Testis (tissue), 3 donors: ENCODE results near the gene WSB1. TPM values are rescaled to one million over a fixed set of nuclear protein-coding genes. Genes with fewer than 3 reads are reported as not detected.

ENCODE experiments used
- DNase-seq: peaks from one replicate; pipeline ENCODE4 v3.0.0-alpha.2; 2019
- H3K27ac ChIP-seq, 2 donors: fragments of 200-600 bp; sonication (generic); one replicate each; pipeline ENCODE4 v1.5.1; 2019
- H3K27me3 ChIP-seq: fragments of 200-600 bp; sonication (generic); one replicate; pipeline ENCODE4 v1.5.1; 2019
- H3K36me3 ChIP-seq: fragments of 200-600 bp; sonication (generic); one replicate; pipeline ENCODE4 v1.5.1; 2017; ENCODE audit warnings: low read depth; ENCODE audit errors: missing control alignments
- H3K4me1 ChIP-seq: fragments of 200-600 bp; sonication (generic); one replicate; pipeline ENCODE4 v1.5.1; 2019
- H3K4me3 ChIP-seq, 2 donors: fragments of 200-600 bp; sonication (generic); one replicate each; pipeline ENCODE4 v1.5.1; 2017 to 2019
- H3K9me3 ChIP-seq: fragments of 200-600 bp; sonication (generic); one replicate; pipeline ENCODE4 v1.5.1; 2017
- CTCF ChIP-seq, 3 experiments: fragments of 450-650 bp in 2 of 3; fragments of 200-600 bp in 1 of 3; sonication (generic) in 1 of 3; IDR thresholded peaks; one replicate each; pipeline ENCODE4 v1.5.1; 2016 to 2019; ENCODE audit warnings: antibody characterized with exemption in 3 of 3, mild to moderate bottlenecking in 2 of 3, moderate library complexity in 1 of 3
- POLR2A ChIP-seq: fragments of 450-650 bp; IDR thresholded peaks from one replicate; pipeline ENCODE4 v1.6.1; 2017; ENCODE audit warnings: antibody characterized with exemption, mild to moderate bottlenecking, moderate library complexity
- WGBS, 2 donors: methylation state at CpG; one replicate each; pipeline ENCODE4 v1.1.5; 2018; 5-methylcytosine and 5-hydroxymethylcytosine counted together
- intact Hi-C: fragments of 100-400 bp; cut with DNase I; formaldehyde crosslinking; loops from one replicate; pipeline ENCODE4 v1.15.1; 2023; ENCODE audit warnings: low total_unique reads
- polyA plus RNA-seq: library from polyadenylated mRNA; stranded (reverse); fragments of 350-450 nt; fragmentation: Illumina TruSeq; extraction: RNeasy Lipid Tissue Mini Kit (QIAGEN cat#74804); gene quantifications from one replicate; pipeline ENCODE4 v1.2.3, GENCODE V29; 2014; ENCODE audit warnings: low read depth, low replicate concordance; ENCODE audit not compliant: insufficient read depth
- total RNA-seq, 2 donors: library from RNA; depleted of rRNA; stranded (reverse); fragments of >200 nt; gene quantifications; one replicate each; pipeline ENCODE4 v1.2.3, GENCODE V29; 2016

WSB1 gene
- total and polyA plus RNA-seq, 3 donors from 2014 or later, result 126 to 189 (median 160) TPM

GRCh38 chr17:27284811-27285415 is 9.0 kb upstream of the WSB1 start:
- 37 to 41% methylated on average over 5 of the region's 5 CpGs for WGBS, 2 donors

GRCh38 chr17:27285516-27285915 is 8.4 kb upstream of the WSB1 start:
- Histone ChIP-seq H3K9me3 (no peaks in the 10 kb centered on the region), H3K4me3 (no peak overlapping the region), H3K36me3 (no peaks in the 10 kb centered on the region), H3K27ac (no peak overlapping the region), H3K27me3 (no peaks in the 10 kb centered on the region), H3K4me1 (peaks cover 6% of the 10 kb centered on the region)
- no peak for DNase-seq
- 92 to 96% methylated on average over 2 of the region's 2 CpGs for WGBS, 2 donors
- no peak for TF ChIP-seq CTCF (IDR thresholded peaks at IDR 0.05)
- no peak for TF ChIP-seq POLR2A
- intact Hi-C loops, result no loop called here

More at GRCh38 chr17:27284811-27285415, 9.0 kb upstream of the WSB1 start:
- Histone ChIP-seq H3K36me3 (no peaks in the 10 kb centered on the region), H3K27ac (no peak overlapping the region), H3K4me1 (peaks cover 6% of the 10 kb centered on the region), H3K9me3 (no peaks in the 10 kb centered on the region), H3K27me3 (no peaks in the 10 kb centered on the region), H3K4me3 (no peak overlapping the region)
- intact Hi-C loops, result no loop called here
- no peak for DNase-seq
- TF ChIP-seq CTCF (IDR thresholded peaks at IDR 0.05) (no peak), POLR2A (no peak)

- intact Hi-C loops, result no loop called here
- H3K4me3 ChIP-seq, result no peak overlapping the region
- no peak overlapping the region for H3K27ac ChIP-seq
- H3K27me3 ChIP-seq, result no peaks in the 10 kb centered on the region
- no peaks in the 10 kb centered on the region for H3K36me3 ChIP-seq
- DNase-seq, result no peak
- H3K9me3 ChIP-seq, result no peaks in the 10 kb centered on the region
- peaks cover 6% of the 10 kb centered on the region for H3K4me1 ChIP-seq
- TF ChIP-seq POLR2A (no peak), CTCF (IDR thresholded peaks at IDR 0.05) (no peak)
- WGBS, 2 donors, result 93 to 96% methylated on average over 2 of the region's 2 CpGs
Observed at GRCh38 chr17:27288183-27288582, 5.7 kb upstream of the WSB1 start.

GRCh38 chr17:27289856-27290255 is 4.1 kb upstream of the WSB1 start:
- Histone ChIP-seq H3K4me3 (no peak overlapping the region), H3K27me3 (no peaks in the 10 kb centered on the region), H3K27ac (no peak overlapping the region), H3K9me3 (no peaks in the 10 kb centered on the region), H3K4me1 (peaks cover 7% of the 10 kb centered on the region), H3K36me3 (no peaks in the 10 kb centered on the region)
- DNase-seq, result no peak
- TF ChIP-seq POLR2A (no peak), CTCF (IDR thresholded peaks at IDR 0.05) (no peak)
- intact Hi-C loops, result loop anchor here (10.0 kb wide), 1 partner anchor 45 kb away; no protein-coding TSS in a partner anchor
